Pons (tissue), 1 donor: Measurements from ENCODE around the gene LRRC7.

ENCODE experiments used
- DNase-seq: peaks from one replicate; pipeline ENCODE4 v3.0.0-alpha.2; 2016; ENCODE audit warnings: low spot score

Gene LRRC7

DNA sequence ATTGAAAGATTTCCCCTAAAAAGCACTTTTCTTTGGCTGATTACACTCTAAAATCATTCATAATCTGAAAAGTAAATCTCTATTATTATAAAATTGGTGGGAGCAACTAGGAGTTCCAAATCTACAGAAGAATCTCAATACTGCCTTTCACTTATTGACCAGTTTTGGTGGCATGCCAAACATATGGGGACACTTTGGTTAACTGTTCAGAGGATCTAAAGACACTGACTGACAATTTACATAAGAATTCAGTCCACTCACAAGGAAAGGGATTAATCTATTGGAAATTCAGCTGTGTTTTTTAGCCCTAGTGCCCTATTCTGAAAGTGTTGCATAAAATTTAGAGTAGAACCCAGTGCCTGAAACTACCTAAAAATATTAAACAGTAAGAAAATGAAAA is 524.1 kb downstream of the LRRC7 start:
- no peak for DNase-seq

DNA sequence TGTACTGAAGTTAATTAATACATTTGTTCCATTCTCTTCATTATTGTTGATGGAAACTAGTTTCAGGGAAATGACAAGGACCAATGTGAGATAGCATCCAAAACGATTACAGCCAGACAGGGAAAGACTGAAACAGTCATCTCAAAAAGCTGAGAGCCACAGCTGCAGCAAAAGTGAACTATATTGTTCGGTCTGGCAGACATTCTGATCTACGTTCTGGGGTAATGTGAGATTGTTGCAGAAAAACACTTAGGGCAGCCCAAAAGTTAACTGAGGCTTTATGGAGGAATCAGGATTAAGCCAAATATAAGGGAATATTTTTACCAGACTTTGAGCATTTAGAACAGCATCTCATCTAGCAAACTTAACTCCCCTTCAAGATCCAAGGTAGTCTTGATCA is 524.8 kb downstream of the LRRC7 start:
- no peak for DNase-seq

GRCh38 chr1:70093250-70093975 is 525.7 kb downstream of the LRRC7 start:
- no peak for DNase-seq

DNA sequence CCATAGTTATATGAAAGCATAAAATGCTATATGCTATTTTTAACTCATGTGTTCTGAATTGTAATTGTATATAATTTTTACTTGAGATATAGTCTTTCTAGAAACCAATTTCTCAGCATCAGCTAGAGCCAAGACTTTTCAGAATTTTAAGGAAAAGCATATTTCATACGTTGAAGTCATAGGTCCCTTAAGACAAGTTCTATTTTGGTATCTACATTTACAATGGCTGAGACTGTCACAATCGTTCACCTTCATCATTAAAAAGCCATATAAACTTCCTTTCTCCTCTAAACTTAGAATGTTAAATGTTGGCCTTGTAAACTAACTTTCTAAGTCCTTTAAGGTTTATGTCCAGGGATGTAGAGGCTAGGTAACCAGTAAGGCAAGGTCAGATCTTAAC is 533.5 kb downstream of the LRRC7 start:
- no peak for DNase-seq

DNA sequence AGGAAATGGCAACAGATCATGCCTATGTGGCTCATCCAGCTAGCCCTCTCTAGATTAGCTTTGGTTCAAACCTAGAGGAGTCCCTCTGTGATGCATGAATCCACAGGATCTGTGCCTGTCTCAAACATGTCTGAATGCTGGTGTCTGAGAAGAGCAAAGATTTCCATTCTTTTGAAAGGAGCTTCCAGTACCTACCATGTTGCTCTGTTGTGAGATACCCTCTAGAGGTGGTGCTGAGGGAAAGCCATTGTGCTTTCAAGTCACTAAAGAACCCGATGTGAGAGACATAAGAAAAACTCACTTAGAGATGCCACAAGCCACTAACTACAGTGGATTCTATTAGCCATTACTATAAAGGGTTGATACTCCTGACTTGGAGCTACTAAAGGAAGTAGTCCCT is 534.1 kb downstream of the LRRC7 start:
- DNase-seq, result no peak

DNA sequence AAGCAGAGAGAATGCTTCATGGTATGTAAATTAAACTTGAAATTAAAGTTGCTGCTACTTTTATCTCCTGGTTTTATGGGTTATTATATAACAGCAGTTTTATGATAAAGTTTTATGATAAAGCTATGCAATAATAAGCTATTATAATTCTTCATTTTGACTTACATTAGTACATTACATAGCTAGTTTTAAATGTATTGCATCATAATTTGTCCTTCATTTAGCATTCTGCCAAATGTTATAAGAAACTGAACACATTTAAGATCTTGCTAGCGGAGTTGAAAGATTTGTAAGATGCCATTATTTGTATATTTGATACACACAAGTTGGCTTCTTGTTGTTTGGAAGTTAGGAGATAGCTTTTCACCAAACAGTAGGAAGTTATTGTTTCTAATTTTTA is 536.0 kb downstream of the LRRC7 start:
- no peak for DNase-seq

DNA sequence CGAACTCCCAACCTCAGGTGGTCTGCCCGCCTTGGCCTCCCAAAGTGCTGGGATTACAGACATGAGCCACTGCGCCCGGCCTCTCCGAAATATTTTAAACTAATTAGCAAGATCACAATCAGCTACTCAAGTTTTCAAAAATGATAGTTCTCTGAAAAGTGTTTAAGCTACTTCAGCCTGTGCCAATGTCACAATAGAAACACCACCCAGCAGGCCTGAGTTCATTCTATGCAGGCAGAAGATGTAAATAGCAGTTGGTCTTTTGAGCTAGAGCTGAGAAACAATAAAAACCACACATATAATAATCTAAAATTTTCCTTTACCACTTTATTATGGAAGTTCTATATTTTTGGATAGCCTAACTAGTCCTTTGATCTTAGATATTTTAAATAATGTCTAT is 541.5 kb downstream of the LRRC7 start:
- no peak for DNase-seq

DNA sequence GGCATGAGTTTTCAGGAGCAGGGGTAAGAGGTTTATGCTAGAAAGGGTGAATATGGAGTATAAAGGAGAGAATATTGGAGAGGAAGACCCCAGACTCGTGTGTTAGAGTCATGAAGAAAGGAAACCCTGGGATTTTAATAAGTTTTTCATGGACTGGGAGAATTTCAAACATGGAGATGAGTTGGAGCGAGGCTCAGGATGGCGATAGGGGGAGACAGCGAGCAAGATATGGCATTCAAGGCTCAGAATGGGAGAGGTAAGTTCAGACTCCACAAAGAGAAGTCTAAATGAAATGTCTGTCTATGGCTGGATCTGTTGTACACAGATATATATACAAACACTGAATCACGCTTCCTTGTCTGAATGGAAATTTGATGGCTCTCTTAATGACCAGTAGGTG is 545.1 kb downstream of the LRRC7 start:
- DNase-seq, result no peak

DNA sequence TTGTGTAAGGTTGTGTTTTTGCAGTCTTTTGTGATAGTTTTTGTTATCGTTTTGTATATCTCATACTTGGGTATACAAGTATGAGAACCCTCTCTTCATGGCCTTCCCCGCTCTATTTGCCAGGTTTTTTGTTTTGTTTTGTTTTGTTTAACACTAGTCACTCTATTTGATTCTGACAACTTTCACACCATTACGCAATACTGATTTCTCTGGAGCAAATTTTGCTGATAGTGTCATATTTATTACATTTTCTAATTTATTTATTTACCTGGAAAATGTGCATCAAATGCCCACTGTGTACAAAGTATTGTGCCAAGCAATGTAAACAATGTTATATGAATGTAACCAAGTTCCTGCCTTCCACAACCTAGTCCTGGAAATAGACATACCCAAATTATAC is 547.6 kb downstream of the LRRC7 start:
- DNase-seq, result no peak

DNA sequence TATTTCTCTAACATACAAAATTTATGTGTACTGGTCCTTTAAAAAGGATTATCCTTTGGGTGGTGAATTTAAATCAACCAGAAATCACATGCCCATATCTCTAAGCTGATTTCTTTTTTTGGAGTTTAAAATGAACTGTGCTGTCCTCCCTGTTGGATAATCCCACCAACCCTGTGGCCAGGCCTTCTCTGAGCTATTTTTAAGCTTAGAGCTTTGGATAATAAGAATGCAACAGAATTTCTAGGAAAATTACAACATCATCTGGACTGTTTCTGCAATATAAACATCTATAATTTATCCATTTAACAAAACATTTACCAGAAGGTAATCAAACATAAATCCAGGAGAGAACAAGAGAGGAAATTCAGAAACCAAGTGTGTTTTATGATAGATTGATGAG is 549.3 kb downstream of the LRRC7 start:
- DNase-seq, result no peak

DNA sequence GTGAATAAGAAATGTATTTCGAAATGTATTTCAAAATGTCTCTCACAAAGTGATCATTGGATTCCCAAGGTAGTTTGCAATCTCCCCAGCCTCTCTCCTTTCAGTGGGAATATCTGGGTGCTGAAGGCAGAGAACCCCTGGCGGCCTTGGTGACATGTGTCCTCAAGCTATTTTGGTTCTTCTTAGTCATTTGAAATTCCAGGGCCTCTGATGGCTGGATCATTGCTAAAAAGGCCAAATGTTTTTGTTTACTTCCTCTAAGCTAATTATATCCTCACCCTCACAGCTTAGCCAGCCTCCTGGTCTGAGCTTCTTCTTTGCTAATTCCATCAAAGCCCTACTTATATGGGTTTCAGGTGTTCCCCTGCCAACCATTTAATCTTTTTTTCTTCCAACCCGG is 566.4 kb downstream of the LRRC7 start:
- no peak for DNase-seq

DNA sequence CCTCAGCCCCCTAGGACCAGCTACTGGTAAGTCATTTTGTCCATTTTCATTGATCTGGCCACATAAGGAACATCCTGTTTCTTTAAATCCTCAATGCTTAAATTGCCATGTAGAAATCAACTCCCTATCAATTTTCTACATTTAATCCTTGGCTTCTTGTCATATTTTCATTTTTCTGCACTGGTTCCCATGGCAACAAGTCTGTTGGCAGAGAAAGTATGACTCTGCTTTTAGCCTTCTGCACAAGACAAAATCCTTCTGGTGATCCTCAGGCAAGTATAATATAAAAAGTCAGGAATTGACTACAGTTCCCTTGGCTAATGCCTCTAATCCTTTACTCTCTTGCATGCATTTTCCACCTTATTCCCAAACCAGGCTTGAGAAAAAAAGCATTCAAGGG is 572.6 kb downstream of the LRRC7 start:
- DNase-seq, result no peak

DNA sequence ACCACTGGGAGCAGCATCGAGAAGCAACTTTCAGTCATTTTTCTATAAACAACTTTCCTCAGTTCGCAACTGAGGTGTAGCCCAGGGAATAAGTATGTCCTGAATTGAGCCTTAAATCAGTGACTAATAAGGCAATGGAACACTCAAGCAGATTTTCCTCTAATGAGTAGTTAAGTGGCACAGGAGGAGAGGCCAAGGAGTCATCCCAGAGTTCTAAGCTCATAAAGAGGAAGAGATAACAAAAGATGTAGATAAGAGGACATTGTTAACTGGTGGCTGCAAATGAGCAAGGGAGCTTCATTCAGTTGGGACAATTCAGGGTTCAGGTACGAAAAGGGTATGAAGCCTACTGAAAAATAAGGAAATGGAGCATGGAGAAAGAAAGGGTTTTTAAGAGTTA is 573.2 kb downstream of the LRRC7 start:
- DNase-seq, result no peak

DNA sequence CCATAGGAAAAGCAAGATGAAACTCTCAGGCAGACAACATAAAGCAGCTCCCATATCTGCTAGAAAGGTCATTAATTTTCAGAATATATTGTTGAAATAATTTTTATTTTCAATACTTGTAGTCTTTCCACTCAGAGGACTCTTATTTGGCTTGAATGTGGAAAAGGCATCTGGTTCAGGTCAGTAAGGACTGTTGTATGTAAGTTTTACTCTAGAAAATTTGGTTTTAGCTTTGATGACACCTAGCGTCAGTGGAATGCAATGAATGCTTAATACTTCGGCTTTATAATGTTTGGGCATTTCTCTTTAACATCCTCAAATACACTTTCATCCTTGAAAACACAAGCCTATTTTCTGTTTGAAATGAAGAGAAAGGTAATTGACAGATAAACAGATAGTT is 574.4 kb downstream of the LRRC7 start:
- peak; percentile 52 for DNase-seq

DNA sequence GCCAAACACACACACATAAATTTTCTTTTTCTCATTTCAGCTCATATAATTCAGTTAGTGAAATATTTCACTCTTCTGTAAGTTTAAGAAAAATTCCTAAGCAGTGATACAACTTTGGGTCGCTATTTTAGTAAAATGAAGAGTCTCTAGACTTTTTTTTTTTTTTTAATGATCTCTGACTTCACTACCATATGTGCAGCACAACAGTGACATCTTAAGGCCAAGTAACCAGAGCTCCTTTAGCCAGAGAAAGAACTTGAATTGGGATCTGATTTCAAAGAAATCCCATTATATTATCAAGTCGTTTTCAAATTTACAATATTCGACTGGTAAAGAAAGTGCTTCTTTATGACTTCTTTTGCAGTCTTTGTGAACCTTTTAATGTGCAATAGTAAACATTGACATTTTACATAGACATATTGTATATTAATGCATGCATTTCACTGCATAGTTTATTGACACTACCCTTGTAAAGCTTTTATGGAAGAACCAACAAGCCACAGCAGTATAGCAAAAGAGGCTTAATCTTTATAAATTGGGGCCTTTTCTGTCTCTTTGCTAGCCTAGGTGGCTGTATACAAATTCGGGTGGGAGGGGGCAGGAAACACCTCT is 575.4 kb downstream of the LRRC7 start:
- DNase-seq, result no peak

- DNase-seq, result no peak
Measured at GRCh38 chr1:70146488-70146887, 578.8 kb downstream of the LRRC7 start.

- no peak for DNase-seq
Measured at GRCh38 chr1:70150444-70150843, 582.7 kb downstream of the LRRC7 start.

DNA sequence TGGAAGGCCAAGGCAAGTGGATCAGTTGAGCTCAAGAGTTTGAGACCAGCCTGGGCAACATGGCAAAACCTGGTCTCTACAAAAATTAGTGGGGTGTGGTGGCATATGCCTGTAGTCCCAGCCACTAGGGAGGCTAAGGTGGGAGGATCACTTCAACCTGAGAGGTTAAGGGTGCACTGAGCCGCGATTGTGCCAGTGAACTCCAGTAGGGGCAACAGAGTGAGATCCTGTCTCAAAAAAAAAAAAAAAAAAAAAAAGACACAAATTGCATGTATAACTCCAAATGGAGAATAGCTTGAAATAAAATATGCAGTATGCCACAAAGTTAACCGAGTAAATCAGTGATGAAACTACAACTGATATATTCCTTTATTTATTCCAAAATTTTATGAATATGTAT is 586.0 kb downstream of the LRRC7 start:
- no peak for DNase-seq

DNA sequence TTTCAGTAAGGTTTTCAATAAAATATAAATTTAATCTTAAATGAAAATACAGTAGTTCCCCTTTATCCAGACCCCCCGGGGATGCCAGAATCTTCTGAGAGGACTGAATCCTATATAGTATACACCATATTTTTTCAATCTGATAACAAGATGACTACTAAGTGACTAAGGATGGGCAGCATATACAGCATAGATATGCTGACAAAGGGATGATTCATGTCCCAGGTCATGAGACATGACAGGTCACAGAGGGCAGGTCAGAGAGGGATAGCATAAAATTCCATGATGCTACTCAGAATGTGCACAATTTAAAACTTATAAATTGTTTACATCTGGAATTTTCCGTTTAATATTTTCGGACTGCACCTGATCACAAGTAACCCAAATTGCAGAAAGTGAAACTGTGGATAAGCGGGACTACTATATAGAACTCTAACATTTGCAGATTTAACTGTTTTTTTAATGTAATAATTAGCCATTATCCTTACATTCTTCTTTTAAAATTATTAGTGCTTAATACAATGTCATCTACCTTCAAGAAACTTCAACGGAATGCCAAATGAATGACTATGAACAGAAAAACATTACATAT is 588.9 kb downstream of the LRRC7 start:
- DNase-seq, result no peak

- no peak for DNase-seq
Measured at GRCh38 chr1:70164350-70164749, 596.6 kb downstream of the LRRC7 start.

- no peak for DNase-seq
Measured at GRCh38 chr1:70168283-70168682, 600.6 kb downstream of the LRRC7 start.

DNA sequence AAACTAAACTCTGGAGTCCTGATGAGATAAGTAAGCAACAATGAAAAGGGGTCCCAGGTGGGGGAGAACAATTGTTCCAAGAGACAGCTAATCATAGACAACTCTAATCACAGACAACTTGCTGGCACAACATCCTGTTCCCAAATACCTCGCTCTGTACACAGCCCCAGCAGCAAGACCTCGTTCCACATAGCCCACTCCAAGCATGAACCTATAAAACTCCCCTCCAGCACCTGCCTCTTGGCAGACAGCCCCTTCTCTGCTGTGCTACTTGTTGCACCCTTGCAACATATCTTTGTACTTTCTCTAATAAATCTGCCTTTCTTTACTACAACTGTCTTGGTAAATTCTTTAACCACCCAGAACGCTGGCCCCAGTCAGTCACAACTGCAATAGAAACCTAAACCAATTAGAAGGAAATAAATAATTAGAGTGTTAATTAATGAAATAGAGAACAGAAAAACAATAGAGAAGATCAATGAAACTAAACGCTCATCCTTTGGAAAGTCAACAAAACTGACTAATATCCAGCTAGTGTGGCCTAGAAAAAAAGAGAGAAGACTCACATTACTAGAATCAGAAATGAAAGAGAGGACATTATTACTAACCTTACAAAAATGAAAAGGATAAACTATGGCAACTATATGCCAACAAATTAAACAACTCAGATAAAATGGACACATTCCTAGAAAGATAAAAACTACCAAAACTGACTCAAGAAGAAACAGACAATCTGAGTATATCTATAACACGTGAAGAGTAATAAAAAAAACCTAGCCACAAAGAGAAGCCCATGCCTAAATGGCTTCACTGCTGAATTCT is 601.5 kb downstream of the LRRC7 start:
- no peak for DNase-seq

- no peak for DNase-seq
Measured at GRCh38 chr1:70171512-70171911, 603.8 kb downstream of the LRRC7 start.
